Measurements from ENCODE around the gene DNAJB6.

- TF ChIP-seq POLR2A (IDR thresholded peaks at IDR 0.05) (no peak), CTCF (IDR thresholded peaks at IDR 0.05) (no peak), POLR2AphosphoS5 (IDR thresholded peaks at IDR 0.05) (no peak), EP300 (IDR thresholded peaks at IDR 0.05) (no peak)
Measured at GRCh38 chr7:157442456-157442855, 105.7 kb downstream of the DNAJB6 start.
